HG02840 (cell line): Measurements from ENCODE around the gene CDKAL1.
"Not testable (repeated sequence)": the region's sequence is repeated elsewhere in the genome, so short reads cannot be mapped to it uniquely, and the experiment has no call there.

Source experiments
- ATAC-seq: cut with Tn5 transposase; IDR thresholded peaks from one replicate; pipeline ENCODE4 v1.9.1; 2021; ENCODE audit warnings: mild to moderate bottlenecking, moderate library complexity, moderate number of reproducible peaks; ENCODE audit not compliant: unreplicated experiment, low FRiP score

CDKAL1 gene

DNA sequence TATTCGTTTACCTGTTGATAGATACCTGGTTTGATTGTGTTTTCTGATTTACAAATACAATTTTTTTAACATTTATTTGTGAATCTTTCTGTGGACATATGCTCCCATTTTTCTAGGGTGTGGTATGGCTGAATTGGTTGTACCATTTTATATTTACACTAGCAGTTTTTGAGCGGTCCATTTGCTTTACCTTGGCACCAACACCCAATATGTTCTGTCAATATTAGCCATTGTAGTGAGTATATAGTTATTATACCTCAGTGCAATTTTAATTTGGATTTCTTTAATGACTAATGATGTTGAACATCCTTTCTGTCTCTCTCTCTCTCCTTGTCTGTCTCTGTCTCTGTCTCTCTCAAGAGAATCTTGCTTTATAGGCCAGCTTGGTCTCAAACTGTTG, 278.5 kb downstream of the CDKAL1 start:
- no peak for ATAC-seq

DNA sequence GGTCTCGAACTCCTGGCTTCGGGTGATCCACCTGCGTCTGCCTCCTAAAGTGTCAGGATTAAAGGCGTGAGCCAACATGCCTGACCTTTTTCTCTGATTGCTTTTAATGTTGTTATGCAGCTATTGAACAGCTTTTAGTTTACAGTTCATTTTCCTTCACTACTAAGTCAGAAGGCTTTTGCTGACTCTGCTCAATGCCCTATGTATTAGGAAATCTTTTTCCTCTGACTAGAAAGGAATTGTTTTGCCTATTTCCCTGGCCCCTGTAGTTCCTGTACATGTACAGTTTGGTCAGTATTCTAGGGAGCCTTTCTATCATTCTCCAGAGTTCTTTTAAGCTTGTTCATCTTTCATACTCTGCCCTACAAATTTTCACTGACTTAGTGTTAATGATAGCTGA, 280.2 kb downstream of the CDKAL1 start:
- ATAC-seq: no peak

GRCh38 chr6:20816126-20816525, 281.9 kb downstream of the CDKAL1 start:
- no peak for ATAC-seq

- ATAC-seq: no peak
Measured at GRCh38 chr6:20817806-20818320, 283.6 kb downstream of the CDKAL1 start.

GRCh38 chr6:20819774-20820400, 285.6 kb downstream of the CDKAL1 start:
- no peak for ATAC-seq

GRCh38 chr6:20826378-20826777, 292.1 kb downstream of the CDKAL1 start:
- no peak for ATAC-seq

- no peak for ATAC-seq
Measured at GRCh38 chr6:20827798-20828197, 293.5 kb downstream of the CDKAL1 start.

DNA sequence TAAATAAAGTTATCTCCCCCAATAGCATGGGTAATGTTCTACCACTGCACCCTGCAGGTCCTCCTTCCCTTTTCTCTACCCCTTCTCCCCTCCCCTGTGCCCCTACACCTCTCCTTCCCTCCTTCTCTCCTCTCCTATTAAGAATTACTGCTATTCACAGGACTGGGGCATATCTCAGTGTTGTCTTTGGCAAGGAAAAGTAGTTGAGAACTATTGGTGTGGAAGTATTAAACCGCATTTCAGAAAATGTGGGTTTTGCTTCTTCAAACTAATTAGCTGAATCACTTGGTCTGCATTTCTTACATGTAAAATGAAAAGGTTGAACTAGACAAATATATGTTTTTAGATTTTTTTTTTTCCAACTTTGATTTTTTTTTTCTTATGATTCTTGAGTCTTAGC, 296.3 kb downstream of the CDKAL1 start:
- ATAC-seq: no peak

- ATAC-seq: not testable (repeated sequence)
Measured at GRCh38 chr6:20831251-20831650, 297.0 kb downstream of the CDKAL1 start.

DNA sequence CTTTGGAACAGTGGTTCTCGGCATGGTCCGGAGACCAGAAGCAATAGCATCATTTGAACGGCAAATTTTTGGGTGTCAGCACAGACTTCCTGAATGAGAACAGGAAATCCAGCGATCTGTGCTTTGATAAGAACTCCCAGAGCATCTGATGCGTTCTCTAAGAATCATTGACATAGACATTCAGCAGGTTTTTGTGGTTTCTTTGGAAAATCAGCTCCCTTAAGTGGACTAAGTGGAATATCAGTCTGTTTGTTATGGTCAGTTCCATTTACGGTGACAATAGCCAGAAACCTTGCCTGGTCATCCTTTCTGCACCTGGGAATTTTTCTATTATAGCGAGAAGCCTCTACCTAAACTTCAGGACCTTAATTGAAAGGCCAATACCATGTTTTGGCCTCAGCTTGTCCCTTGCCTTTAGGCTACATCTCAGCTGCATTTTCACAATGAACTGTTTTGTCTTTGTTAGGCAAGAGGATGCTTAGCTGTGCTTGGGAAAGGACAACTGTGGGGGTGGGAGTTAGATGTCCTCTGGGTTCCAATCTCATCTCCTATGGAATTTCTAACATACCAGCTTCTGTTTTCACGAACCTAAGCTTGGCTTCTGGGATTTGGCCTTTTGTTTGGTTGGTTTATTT, 299.7 kb downstream of the CDKAL1 start:
- no peak for ATAC-seq

GRCh38 chr6:20835315-20836010, 301.2 kb downstream of the CDKAL1 start:
- no peak for ATAC-seq

DNA sequence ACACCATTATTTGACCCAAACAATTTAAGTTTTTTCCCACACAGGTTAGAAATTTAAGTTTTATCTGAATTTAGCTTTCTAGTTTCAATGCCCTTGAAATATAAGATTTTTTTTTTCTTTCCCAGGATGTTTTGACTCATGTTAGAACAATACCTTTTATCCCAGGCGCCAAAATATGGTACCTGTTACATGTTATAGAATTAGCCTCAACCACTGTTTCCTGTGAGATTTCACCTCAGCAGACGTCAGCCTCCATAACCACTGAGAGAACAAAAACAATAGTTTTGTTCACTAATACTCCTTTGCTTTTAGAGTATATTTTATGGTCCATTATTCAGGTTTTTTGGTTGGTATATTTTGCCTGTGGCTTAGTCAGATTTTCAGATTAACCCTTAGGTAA, 302.9 kb downstream of the CDKAL1 start:
- ATAC-seq: no peak

GRCh38 chr6:20838113-20838512, 303.9 kb downstream of the CDKAL1 start:
- no peak for ATAC-seq

DNA sequence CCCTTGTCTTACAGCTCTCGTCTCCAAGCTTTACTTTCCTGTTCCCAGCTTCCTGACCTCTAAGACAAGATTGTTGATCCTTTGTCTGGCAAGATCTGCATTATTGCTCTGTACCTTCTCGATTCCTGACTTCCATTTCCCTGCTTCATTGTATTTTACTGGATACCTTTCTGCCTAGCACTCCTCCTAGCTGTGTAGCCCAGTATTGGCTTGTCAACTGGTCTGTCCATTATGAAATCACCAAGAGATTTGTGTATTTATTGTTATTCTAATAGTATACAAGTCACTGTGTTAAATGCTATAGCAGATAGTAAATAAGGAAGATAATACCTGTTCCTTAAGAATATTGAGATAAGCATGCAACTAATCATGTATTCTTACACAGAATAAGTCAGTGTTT, 305.4 kb downstream of the CDKAL1 start:
- ATAC-seq: no peak

DNA sequence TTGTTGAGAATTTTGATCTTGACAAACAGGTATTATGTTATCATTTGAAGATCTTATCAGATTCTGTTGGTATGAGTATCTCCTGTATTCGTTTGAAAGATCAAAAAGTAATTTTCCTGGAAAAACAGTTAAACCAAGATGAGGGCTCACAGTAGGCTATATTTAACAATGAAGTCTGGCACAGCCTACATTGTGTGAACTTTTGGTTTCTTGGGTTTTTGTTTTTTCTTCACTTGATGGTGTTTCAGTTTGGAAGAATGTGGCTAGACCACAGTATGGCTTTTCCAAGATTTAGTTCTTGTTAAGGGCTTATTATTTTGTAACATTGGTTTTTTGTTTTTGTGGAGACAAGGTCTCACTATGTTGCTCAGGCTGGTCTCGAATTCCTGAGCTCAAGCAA, 306.4 kb downstream of the CDKAL1 start:
- no peak for ATAC-seq

DNA sequence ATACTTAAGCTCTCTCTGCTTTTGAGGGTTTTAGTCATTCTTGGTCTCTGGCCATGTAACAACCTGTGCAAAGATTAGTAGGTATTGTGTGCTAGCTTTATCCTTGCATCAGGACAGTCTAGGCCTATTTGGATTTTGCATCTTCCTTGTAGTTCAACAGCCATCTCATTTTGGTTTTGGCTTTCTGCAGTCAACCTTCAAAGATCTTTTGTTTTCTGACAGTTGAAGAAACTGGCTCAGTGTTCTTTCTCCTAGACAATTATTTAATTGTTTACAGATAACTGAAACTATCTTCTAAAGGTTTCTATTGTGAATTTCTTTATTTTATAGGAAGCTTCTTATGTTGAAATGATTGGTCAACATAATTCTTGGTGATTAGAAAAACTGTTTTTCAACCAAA, 307.5 kb downstream of the CDKAL1 start:
- no peak for ATAC-seq

DNA sequence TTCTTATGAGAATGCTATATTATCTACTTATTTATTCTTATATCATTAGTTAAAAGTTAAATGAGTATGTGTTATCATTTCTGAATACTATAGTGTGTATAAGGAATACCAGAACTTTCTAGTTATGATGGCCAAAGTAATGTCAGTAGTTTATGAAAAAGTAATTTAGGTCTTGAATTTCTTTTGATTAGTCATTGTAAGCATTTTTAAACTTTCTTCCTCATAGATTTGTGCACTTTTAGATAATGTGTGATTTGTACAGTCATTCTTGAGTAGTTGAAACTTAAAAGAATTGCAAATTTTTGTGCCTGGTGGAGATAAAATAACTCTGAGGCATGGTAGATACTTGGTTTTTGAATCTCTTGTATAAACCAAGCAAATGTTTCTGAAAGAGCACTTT, 311.3 kb downstream of the CDKAL1 start:
- no peak for ATAC-seq

- ATAC-seq: no peak
Measured at GRCh38 chr6:20846602-20847028, 312.4 kb downstream of the CDKAL1 start.

GRCh38 chr6:20847904-20848303, 313.6 kb downstream of the CDKAL1 start:
- ATAC-seq: no peak

DNA sequence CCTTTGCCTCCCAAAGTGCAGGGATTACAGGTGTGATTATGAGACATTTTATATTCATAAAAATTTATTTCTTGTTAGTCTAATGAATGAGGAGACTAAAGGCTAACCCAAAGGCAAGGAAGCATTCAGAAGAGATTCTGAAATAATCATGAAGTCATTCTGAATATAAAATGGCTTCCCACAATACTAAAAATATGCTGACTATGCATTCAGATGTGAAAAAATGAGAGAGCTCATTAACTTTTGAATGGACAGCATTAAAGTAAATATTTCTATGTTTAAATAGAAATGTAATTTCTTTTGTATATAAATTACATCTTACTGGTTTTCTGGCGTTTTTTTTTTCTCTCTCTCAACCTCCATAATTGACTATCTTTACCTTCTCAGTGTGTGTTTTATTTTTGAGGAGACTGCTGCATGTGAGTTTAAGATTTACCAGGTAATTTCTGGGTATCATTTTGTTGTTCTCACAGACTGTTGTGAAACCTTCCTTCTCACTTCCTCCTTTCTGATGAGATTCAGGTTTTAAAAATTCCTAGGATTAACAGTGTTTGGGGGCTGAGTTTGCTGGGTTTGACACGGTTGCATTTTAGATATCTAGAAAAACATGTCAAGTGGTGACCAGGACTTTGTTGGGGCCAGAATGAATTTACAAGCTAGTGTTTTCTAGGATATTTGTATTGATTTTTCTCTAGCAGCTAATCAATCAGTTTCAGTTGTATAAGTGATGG, 316.6 kb downstream of the CDKAL1 start:
- ATAC-seq: no peak

- ATAC-seq: no peak
Measured at GRCh38 chr6:20851795-20852194, 317.5 kb downstream of the CDKAL1 start.
